NCI-H2107 treated with DMSO at 0.1 percent for 48 hours (cell line): ENCODE data around the gene ZNF77.
A peak's percentile ranks its signal among the peaks of the same experiment; 100 is the strongest.
"Not testable (repeated sequence)": the region's sequence is repeated elsewhere in the genome, so short reads cannot be mapped to it uniquely, and the experiment has no call there.

Source experiments
- DNase-seq: peaks from one replicate; lab custom pipeline; 2025; ENCODE audit not compliant: unreplicated experiment; lab: John Stamatoyannopoulos, UW

ZNF77 gene

DNA sequence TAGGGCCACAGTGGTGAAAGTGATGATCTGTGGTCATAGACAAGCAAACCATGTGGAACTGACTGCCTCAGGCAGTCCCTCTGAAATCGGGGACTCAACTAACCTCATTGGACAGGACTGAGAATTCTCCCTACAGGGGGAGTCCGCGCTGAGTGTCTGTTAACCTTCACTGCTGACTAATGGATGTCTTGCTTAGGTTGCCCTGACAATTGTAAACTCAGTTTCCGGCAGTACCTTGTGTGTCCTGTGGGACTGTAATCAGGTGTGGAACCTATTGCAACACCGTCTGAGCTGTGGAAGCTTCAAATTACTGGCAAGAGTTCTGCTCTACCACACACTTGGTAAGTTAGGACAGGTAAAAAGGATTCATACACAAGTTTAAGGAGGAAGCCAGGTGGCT lies 21.8 kb downstream of the ZNF77 start:
- DNase-seq: no peak

- no peak for DNase-seq
Measured at GRCh38 chr19:2917275-2918184, 27.2 kb downstream of the ZNF77 start.

DNA sequence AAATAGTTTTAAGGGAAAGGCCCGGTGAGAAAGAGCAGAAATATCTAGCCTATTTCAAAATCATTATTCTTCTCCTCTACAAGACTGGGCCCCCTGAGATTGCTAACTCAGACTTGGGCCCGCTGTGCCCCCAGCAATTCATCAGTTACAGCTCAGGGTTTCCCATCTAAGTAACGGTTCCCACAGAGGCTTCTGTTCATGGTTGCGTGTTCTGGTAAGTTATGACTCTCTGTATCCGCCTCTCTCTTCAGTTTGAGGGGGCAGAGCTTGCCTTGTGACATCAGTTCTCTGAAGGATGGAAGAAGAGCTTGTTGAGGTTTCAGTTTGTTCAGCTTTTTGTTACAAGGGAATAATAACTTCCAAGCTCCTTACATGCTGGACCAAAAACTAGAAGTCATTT lies 32.5 kb downstream of the ZNF77 start:
- DNase-seq: no peak

DNA sequence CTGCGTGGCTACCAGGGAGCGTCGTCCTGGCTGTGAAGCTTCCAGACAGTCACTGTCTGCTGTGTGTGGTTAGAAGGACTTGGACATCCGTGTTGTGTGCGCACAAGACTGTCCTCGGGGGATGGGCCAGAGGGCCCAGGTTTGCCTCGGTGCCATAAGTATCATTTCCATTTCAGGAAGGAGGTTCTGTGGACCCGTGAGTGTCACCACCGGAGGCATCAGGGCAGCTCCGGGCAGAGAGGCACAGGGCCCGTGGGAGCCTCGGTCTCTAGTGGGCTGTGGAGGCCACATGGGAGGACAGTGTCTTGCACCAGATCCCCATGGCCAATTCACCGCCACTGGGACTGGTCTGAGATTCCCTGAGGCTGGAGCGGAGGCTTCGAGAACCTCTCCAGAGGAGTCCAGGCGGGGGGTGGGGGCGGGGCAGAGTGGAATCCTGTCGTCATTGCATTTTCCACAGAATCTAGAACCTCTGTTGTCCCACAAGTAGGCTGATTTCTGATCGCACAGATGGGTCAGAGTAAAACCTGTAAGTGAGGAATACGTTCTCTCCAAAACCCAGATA lies 38.1 kb downstream of the ZNF77 start:
- DNase-seq: no peak

DNA sequence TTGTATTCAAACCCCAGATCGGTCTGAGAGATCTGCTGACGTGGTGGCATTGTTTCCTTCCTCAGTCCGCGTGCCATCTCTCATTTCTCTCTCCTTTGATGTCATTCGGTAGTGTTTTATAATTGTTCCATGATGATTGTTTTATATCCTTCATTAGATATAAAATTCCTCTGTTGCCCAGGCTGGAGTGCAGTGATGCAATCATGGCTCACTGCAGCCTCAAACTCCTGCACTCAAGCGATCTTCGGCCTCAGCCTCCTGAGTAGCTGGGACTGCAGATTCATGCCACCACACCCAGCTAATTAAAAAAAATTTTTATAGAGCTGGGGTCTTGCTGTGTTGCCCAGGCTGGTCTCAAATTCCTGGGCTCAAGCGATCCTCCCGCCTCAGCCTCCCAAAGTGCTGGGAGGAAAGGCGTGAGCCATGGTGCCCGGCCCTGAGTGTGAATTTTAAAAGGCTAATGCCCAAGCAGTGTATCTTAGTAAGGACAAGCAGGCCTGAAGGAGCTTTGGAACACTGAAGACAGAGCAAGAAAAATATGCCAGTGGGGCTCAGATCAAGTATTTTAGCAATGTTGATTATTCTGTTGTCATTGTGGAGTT lies 38.8 kb downstream of the ZNF77 start:
- DNase-seq: no peak

DNA sequence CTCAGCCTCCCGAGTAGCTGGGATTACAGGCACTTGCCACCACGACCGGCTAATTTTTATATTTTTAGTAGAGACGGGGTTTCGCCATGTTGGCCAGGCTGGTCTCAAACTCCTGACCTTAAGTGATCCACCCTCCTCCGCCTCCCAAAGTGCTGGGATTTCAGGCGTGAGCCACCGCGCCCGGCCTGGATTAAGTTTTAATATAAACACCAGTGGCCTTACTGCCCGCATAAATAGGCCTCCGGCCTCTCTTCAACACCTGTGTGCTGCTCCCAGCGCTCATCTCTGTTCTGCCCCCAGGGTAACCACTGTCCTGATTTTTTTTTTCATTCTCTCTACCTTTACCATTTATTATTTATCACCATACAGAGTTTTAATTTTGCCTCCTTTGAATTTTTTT lies 41.4 kb downstream of the ZNF77 start:
- not testable (repeated sequence) for DNase-seq

- no peak for DNase-seq
Measured at GRCh38 chr19:2902590-2903218, 42.1 kb downstream of the ZNF77 start.

DNA sequence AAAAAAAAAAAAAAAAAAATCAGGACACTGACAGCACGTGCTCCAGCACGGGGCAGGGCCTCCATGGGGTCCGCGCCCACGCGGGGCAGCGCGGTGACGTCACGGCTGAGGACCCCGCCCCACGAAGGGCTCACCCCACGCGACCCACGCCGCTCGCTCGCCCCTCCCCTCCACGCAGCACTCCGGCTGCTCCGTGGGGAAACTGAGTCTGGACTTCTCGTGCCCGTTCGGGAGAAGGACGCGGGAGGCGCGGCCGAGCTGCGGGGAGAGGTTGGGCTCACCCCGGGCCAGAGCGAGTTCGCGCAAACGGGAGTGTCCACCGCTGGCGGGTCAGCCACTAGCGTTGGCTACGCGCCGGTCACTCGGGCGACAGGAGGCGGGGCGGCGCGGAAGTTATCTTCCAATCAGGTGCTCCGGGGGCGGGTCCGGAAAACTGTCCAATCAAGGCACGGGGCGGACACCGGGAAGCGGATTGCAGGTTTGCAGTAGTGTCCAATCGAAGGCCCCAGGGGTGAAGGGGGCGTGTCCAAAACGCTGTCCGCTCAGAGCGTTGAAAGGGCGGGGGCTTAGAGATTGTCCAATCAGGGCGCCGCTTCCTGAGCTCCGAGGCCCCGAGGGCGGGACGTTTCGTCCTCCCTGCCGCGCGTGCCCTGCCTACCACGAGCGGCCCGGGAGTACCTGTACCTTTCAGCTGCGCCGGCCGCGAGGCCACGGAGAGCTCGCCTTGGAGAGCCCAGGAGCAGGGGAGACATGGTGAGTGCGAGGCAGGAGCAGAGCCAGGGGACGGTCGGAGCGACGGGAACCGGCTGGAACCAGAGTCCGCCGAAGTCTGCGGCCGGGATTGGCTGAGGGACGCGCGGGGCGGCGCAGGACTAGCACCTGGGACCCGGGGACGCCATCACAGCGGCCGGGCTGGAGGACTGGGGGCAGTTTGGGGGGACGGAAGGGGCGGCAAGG lies 44.2 kb downstream of the ZNF77 start, which contains the start of gene ZNF57:
TSS of gene ZNF57 (plus strand) at position 633 of the 957 bp plus-strand sequence. CDS start at position 751, 118 bp downstream.
- no peak for DNase-seq

GRCh38 chr19:2896694-2897093 lies 48.1 kb downstream of the ZNF77 start:
- no peak for DNase-seq

GRCh38 chr19:2890531-2890930 lies 54.2 kb downstream of the ZNF77 start:
- not testable (repeated sequence) for DNase-seq

DNA sequence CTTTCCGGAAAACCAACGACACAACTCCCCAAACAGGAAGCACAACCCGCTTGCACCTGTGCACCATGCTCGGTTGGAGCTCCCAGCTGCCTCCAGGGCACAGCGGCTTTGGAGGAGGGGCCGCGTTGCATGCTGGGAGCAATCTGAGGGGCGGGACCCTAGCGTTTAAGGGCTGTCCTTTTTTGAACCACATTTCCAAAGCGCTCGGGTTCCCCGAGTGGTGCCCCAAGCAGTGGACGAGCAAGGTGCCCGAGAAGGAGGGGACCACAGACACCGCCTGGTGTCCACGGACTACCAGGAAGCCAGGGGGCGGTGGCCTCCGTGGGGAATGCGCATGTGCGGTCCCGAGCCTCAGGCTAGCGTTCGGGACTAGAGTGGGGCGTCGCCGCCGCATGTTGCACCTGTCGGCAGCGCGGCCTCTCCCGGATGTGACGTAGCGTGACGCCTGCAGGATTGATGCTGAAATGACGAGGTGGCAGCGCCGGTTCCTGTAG lies 56.0 kb downstream of the ZNF77 start:
- DNase-seq: no peak

GRCh38 chr19:2887391-2887914 lies 57.3 kb downstream of the ZNF77 start:
- peak; percentile 60 for DNase-seq

GRCh38 chr19:2885736-2886135 lies 59.0 kb downstream of the ZNF77 start:
- no peak for DNase-seq

GRCh38 chr19:2883686-2884439 lies 60.9 kb downstream of the ZNF77 start:
- DNase-seq: no peak
